Loucy (cell line): ENCODE results near the gene GPRIN2.

Source experiments
- H2AFZ ChIP-seq: fragments of 200-600 bp; sonication (generic); 2 replicates; pipeline ENCODE4 v1.6.0; 2016; ENCODE audit warnings: antibody characterized with exemption, mild to moderate bottlenecking, low read length, moderate library complexity
- H3F3A ChIP-seq: fragments of 200-600 bp; 2 replicates; pipeline ENCODE4 v1.6.0; 2016; ENCODE audit warnings: antibody characterized with exemption, low read depth, mild to moderate bottlenecking
- H3K27me3 ChIP-seq: fragments of 200-600 bp; sonication (generic); 2 replicates; pipeline ENCODE4 v1.6.1; 2014; ENCODE audit warnings: low read length, mild to moderate bottlenecking; ENCODE audit not compliant: insufficient read depth, poor library complexity, severe bottlenecking
- H3K36me3 ChIP-seq: fragments of 200-600 bp; sonication (generic); 2 replicates; pipeline ENCODE4 v1.6.1; 2016; ENCODE audit warnings: low read length; ENCODE audit not compliant: insufficient read depth
- H3K4me1 ChIP-seq: fragments of 200-600 bp; sonication (generic); 2 replicates; pipeline ENCODE4 v1.5.1; 2014; ENCODE audit warnings: low read length, mild to moderate bottlenecking; ENCODE audit not compliant: insufficient read depth, poor library complexity, severe bottlenecking
- H3K4me2 ChIP-seq: fragments of 200-600 bp; sonication (generic); 2 replicates; pipeline ENCODE4 v1.6.0; 2014; ENCODE audit warnings: antibody characterized with exemption, low read length, low read depth, mild to moderate bottlenecking; ENCODE audit not compliant: poor library complexity, severe bottlenecking
- H3K4me3 ChIP-seq: fragments of 200-600 bp; sonication (generic); 2 replicates; pipeline ENCODE4 v1.5.1; 2014; ENCODE audit warnings: low read length, mild to moderate bottlenecking, mixed read lengths; ENCODE audit not compliant: poor library complexity, severe bottlenecking
- H3K79me2 ChIP-seq: fragments of 200-600 bp; sonication (generic); 2 replicates; pipeline ENCODE4 v1.6.1; 2014; ENCODE audit warnings: low read length; ENCODE audit not compliant: insufficient read depth
- H3K9ac ChIP-seq: fragments of 200-600 bp; sonication (generic); 2 replicates; pipeline ENCODE4 v1.6.0; 2014; ENCODE audit warnings: mild to moderate bottlenecking, low read depth, low read length, moderate library complexity; ENCODE audit not compliant: poor library complexity, severe bottlenecking
- H3K9me2 ChIP-seq: fragments of 200-600 bp; sonication (generic); replicated peaks from 2 replicates; pipeline ENCODE4 v1.6.1; 2016; ENCODE audit warnings: low read depth, low read length, mixed read lengths
- H3K9me3 ChIP-seq: fragments of 200-600 bp; sonication (generic); 2 replicates; pipeline ENCODE4 v1.6.1; 2014; ENCODE audit warnings: mild to moderate bottlenecking, antibody characterized with exemption, low read length, low read depth; ENCODE audit not compliant: insufficient read depth
- H4K20me1 ChIP-seq: fragments of 200-600 bp; sonication (generic); 2 replicates; pipeline ENCODE4 v1.6.0; 2014; ENCODE audit warnings: antibody characterized with exemption, low read length, mild to moderate bottlenecking; ENCODE audit not compliant: insufficient read depth, poor library complexity, severe bottlenecking
- EZH2phosphoT487 ChIP-seq: fragments of 200-600 bp; IDR thresholded peaks from 2 replicates; pipeline ENCODE4 v1.6.1; 2018; ENCODE audit warnings: antibody characterized with exemption, mild to moderate bottlenecking, moderate library complexity, borderline replicate concordance
- TF ChIP-seq, protein P1 (sequence below): fragments of 200-600 bp; sonication (generic); conservative IDR thresholded peaks from 2 replicates; pipeline ENCODE4 v1.5.1; 2014; ENCODE audit warnings: mild to moderate bottlenecking, antibody characterized with exemption, low read length

The GPRIN2 gene

DNA sequence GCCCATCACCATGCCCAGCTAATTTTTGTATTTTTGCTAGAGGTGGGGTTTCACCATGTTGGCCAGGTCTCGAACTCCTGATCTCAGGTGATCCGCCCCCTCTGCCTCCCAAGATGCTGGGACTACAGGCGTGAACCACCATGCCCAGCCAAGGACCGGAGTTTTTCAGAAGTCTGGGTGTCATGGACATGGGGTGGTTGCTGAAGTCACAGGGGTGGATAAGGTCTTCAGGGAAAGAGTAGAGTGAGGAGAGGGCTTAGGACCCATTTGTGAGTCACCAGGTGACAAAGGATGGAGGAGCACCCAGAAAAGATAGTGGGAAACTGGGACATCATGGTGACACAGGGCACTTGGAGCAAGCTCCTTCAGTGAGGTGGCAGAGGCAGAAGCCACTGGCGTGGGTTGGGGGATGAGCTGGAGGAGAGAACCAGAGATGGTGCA lies 2.8 kb upstream of the GPRIN2 start:
- no peaks in the 10 kb centered on the region for H3F3A ChIP-seq
- H3K4me1 ChIP-seq = no peaks in the 10 kb centered on the region
- H3K9ac ChIP-seq = no peak overlapping the region
- H3K9me2 ChIP-seq = no peaks in the 10 kb centered on the region
- H4K20me1 ChIP-seq = no peaks in the 10 kb centered on the region
- no peaks in the 10 kb centered on the region for H3K9me3 ChIP-seq
- H3K79me2 ChIP-seq = no peaks in the 10 kb centered on the region
- TF ChIP-seq EZH2phosphoT487 = no peak
- TF ChIP-seq, protein P1, sequence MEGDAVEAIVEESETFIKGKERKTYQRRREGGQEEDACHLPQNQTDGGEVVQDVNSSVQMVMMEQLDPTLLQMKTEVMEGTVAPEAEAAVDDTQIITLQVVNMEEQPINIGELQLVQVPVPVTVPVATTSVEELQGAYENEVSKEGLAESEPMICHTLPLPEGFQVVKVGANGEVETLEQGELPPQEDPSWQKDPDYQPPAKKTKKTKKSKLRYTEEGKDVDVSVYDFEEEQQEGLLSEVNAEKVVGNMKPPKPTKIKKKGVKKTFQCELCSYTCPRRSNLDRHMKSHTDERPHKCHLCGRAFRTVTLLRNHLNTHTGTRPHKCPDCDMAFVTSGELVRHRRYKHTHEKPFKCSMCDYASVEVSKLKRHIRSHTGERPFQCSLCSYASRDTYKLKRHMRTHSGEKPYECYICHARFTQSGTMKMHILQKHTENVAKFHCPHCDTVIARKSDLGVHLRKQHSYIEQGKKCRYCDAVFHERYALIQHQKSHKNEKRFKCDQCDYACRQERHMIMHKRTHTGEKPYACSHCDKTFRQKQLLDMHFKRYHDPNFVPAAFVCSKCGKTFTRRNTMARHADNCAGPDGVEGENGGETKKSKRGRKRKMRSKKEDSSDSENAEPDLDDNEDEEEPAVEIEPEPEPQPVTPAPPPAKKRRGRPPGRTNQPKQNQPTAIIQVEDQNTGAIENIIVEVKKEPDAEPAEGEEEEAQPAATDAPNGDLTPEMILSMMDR = no peak
- no peak overlapping the region for H2AFZ ChIP-seq
- no peak overlapping the region for H3K4me3 ChIP-seq
- no peaks in the 10 kb centered on the region for H3K36me3 ChIP-seq
- H3K27me3 ChIP-seq = peaks cover 13% of the 10 kb centered on the region
- H3K4me2 ChIP-seq = no peak overlapping the region

DNA sequence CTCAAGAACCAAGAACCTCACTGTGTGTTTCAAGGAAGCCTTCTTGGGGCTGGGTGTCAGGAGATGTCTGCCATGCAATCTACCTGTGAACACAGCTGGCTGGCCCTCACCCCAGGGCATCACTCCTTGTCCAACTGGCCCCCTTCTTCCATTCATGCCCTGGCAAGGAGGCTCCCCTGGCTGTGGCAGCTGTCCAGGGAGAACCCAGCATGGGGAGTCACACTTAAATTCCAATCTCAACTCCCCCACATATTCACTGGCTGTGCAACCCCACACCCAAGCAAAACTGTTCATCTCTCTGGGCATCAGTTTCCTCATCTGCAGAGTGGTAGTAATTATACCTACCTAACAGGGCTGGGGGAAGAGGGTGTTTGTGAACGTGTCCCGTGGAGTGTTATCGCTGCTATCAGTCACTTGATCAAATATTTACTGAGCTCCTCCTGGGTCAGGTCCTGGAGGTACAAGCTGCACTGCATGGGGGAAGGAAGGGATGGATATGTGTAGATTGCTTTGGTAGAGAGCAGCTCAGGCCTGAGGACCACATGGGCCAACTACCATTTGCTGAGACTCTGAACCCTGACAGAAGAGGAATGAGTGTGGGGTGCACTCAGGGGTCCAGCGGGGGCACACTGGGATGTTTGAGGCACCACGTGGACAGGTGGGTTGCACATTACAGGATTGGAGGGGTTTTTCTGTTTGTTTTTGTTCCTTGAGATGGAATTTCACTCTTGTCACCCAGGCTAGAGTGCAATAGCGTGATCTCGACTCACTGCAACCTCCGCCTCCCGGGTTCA lies 2.1 kb upstream of the GPRIN2 start:
- no peaks in the 10 kb centered on the region for H3K9me2 ChIP-seq
- H3K27me3 ChIP-seq = peaks cover 13% of the 10 kb centered on the region

DNA sequence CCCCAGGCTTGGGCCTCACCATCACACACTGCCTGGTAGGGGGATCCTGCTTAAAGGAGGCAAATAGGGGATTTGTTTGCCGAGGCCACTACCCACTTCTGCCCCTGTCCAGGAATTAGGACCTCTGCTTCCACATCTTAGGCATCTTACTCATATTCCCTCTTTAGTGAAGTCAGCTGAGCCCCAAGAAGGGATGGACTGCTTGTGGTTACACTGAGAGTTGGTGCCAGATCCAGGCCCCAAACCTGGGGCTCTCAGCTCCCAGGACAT lies 1.6 kb upstream of the GPRIN2 start:
- no peaks in the 10 kb centered on the region for H3K9me3 ChIP-seq
- no peaks in the 10 kb centered on the region for H3K36me3 ChIP-seq
- no peak overlapping the region for H2AFZ ChIP-seq
- no peaks in the 10 kb centered on the region for H3F3A ChIP-seq
- no peak overlapping the region for H3K4me2 ChIP-seq
- no peak for TF ChIP-seq EZH2phosphoT487
- TF ChIP-seq, protein P1 = no peak
- H3K4me1 ChIP-seq = no peaks in the 10 kb centered on the region
- no peak overlapping the region for H3K9ac ChIP-seq
- no peaks in the 10 kb centered on the region for H4K20me1 ChIP-seq
- no peaks in the 10 kb centered on the region for H3K9me2 ChIP-seq
- no peak overlapping the region for H3K4me3 ChIP-seq
- H3K79me2 ChIP-seq = no peaks in the 10 kb centered on the region
- peaks cover 13% of the 10 kb centered on the region for H3K27me3 ChIP-seq

More for the DNA sequence above, 2.1 kb upstream of the GPRIN2 start:
- TF ChIP-seq EZH2phosphoT487 = no peak
- TF ChIP-seq, protein P1 = no peak
- no peak overlapping the region for H3K4me3 ChIP-seq
- H3K9ac ChIP-seq = no peak overlapping the region
- H3K79me2 ChIP-seq = no peaks in the 10 kb centered on the region
- H3K4me2 ChIP-seq = no peak overlapping the region
- no peaks in the 10 kb centered on the region for H3K4me1 ChIP-seq
- no peaks in the 10 kb centered on the region for H3K9me3 ChIP-seq
- H3F3A ChIP-seq = no peaks in the 10 kb centered on the region
- no peak overlapping the region for H2AFZ ChIP-seq
- no peaks in the 10 kb centered on the region for H3K36me3 ChIP-seq
- H4K20me1 ChIP-seq = no peaks in the 10 kb centered on the region
